HG03039 (cell line): ENCODE results near the gene CDH4.

Source experiments
- ATAC-seq: cut with Tn5 transposase; IDR thresholded peaks from one replicate; pipeline ENCODE4 v1.9.1; 2021; ENCODE audit warnings: mild to moderate bottlenecking, moderate library complexity; ENCODE audit not compliant: unreplicated experiment

The CDH4 gene

GRCh38 chr20:61527626-61528025, 275.6 kb downstream of the CDH4 start:
- ATAC-seq, result no peak

GRCh38 chr20:61528591-61528990, 276.5 kb downstream of the CDH4 start:
- ATAC-seq, result no peak

GRCh38 chr20:61529354-61529753, 277.3 kb downstream of the CDH4 start:
- ATAC-seq, result no peak

- no peak for ATAC-seq
Observed at GRCh38 chr20:61531553-61532345, 279.7 kb downstream of the CDH4 start.

GRCh38 chr20:61532736-61533135, 280.7 kb downstream of the CDH4 start:
- ATAC-seq, result no peak

GRCh38 chr20:61533231-61533631, 281.2 kb downstream of the CDH4 start:
- ATAC-seq, result no peak

- no peak for ATAC-seq
Observed at GRCh38 chr20:61534346-61534745, 282.3 kb downstream of the CDH4 start.

- ATAC-seq, result no peak
Observed at GRCh38 chr20:61535091-61535490, 283.0 kb downstream of the CDH4 start.

GRCh38 chr20:61535536-61535935, 283.5 kb downstream of the CDH4 start:
- no peak for ATAC-seq

- ATAC-seq, result no peak
Observed at GRCh38 chr20:61535956-61536355, 283.9 kb downstream of the CDH4 start.

GRCh38 chr20:61536671-61537070, 284.6 kb downstream of the CDH4 start:
- no peak for ATAC-seq

GRCh38 chr20:61537239-61538182, 285.4 kb downstream of the CDH4 start:
- ATAC-seq, result no peak

- no peak for ATAC-seq
Observed at GRCh38 chr20:61538183-61538942, 286.3 kb downstream of the CDH4 start.

- ATAC-seq, result no peak
Observed at GRCh38 chr20:61538943-61539265, 286.8 kb downstream of the CDH4 start.

GRCh38 chr20:61539706-61540360, 287.8 kb downstream of the CDH4 start:
- ATAC-seq, result no peak

- ATAC-seq, result no peak
Observed at GRCh38 chr20:61541537-61541936, 289.5 kb downstream of the CDH4 start.

GRCh38 chr20:61543086-61543485, 291.0 kb downstream of the CDH4 start:
- no peak for ATAC-seq

- no peak for ATAC-seq
Observed at GRCh38 chr20:61543931-61544745, 292.1 kb downstream of the CDH4 start.

GRCh38 chr20:61544910-61545889, 293.1 kb downstream of the CDH4 start:
- ATAC-seq, result no peak
